Stomach (tissue), 9 donors: ENCODE data around the gene SORCS1. TPM values are rescaled to one million over a fixed set of nuclear protein-coding genes. Genes with fewer than 3 reads are reported as not detected.

Experiments
- DNase-seq, 2 donors: peaks; one replicate each; pipeline versions ENCODE4 v3.0.0 to v3.0.0-alpha.2; 2013 to 2019
- H3K27ac ChIP-seq, 5 donors: fragments of 200-600 bp in 4 of 5; sonication (generic) in 4 of 5; one replicate each; pipeline ENCODE4 v1.5.1; 2013 to 2019; ENCODE audit warnings: mild to moderate bottlenecking in 1 of 5, moderate library complexity in 1 of 5
- H3K27me3 ChIP-seq, 3 donors: fragments of 200-600 bp; sonication (generic); one replicate each; pipeline ENCODE4 v1.5.1; 2017 to 2019; ENCODE audit warnings: mixed run types in 1 of 3
- H3K36me3 ChIP-seq, 4 donors: fragments of 200-600 bp; sonication (generic); 1 replicate in 3 of 4; 2 replicates in 1 of 4; pipeline ENCODE4 v1.5.1; 2016 to 2019
- H3K4me1 ChIP-seq, 4 donors: fragments of 200-600 bp; sonication (generic); one replicate each; pipeline ENCODE4 v1.5.1; 2016 to 2019
- H3K4me3 ChIP-seq, 4 donors: fragments of 200-600 bp; sonication (generic) in 3 of 4; one replicate each; pipeline ENCODE4 v1.5.1; 2016 to 2019; ENCODE audit warnings: mild to moderate bottlenecking in 1 of 4
- H3K9me3 ChIP-seq, 4 donors: fragments of 200-600 bp; sonication (generic); one replicate each; pipeline ENCODE4 v1.5.1; 2016 to 2019
- EP300 ChIP-seq: sonication (generic); formaldehyde crosslinking; IDR thresholded peaks from one replicate; pipeline ENCODE4 v1.6.1; 2017; ENCODE audit warnings: antibody characterized with exemption
- POLR2A ChIP-seq, 4 donors: fragments of 450-650 bp; IDR thresholded peaks; one replicate each; pipeline ENCODE4 v1.6.1; 2016; ENCODE audit warnings: antibody characterized with exemption in 4 of 4, control low read depth in 2 of 4, mild to moderate bottlenecking in 1 of 4, moderate library complexity in 1 of 4
- POLR2AphosphoS5 ChIP-seq, 3 donors: sonication (generic); formaldehyde crosslinking; IDR thresholded peaks; one replicate each; pipeline ENCODE4 v1.6.1; 2016; ENCODE audit warnings: antibody characterized with exemption in 3 of 3
- WGBS, 5 donors: extraction: QIAGEN DNeasy Blood & Tissue Kit in 3 of 5; methylation state at CpG; one replicate each; pipeline versions ENCODE4 v1.1.5 to v1.1.7; 2013 to 2018; 5-methylcytosine and 5-hydroxymethylcytosine counted together
- intact Hi-C: fragments of 100-400 bp; cut with DNase I; formaldehyde crosslinking; loops from one replicate; pipeline ENCODE4 v1.15.1; 2023; ENCODE audit warnings: low total_unique reads
- polyA plus RNA-seq, 3 donors: library from polyadenylated mRNA; stranded (reverse); fragments of 200-250 nt; gene quantifications; one replicate each; pipeline ENCODE4 v1.2.3, GENCODE V29; 2013
- total RNA-seq, 5 donors: library from RNA; depleted of rRNA; stranded (reverse); fragments of >200 nt; gene quantifications; one replicate each; pipeline versions ENCODE4 v1.1.0 to v1.2.3, GENCODE V29; 2014 to 2016
- TF ChIP-seq, protein P1 (sequence below), 7 experiments: fragments of 450-650 bp in 4 of 7; fragments of 200-600 bp in 3 of 7; sonication (generic) in 3 of 7; IDR thresholded peaks; one replicate each; pipeline ENCODE4 v1.5.1; 2016 to 2019; ENCODE audit warnings: antibody characterized with exemption in 7 of 7, control low read depth in 2 of 7, mild to moderate bottlenecking in 1 of 7
- donor health status: healthy with polysubstance abuse.
- donor health status: Bipolar disorder and iron deficiency.
- donor health status: healthy.

Gene SORCS1
- total and polyA plus RNA-seq, 8 donors: 0.25 to 10.1 (median 0.69) TPM

DNA sequence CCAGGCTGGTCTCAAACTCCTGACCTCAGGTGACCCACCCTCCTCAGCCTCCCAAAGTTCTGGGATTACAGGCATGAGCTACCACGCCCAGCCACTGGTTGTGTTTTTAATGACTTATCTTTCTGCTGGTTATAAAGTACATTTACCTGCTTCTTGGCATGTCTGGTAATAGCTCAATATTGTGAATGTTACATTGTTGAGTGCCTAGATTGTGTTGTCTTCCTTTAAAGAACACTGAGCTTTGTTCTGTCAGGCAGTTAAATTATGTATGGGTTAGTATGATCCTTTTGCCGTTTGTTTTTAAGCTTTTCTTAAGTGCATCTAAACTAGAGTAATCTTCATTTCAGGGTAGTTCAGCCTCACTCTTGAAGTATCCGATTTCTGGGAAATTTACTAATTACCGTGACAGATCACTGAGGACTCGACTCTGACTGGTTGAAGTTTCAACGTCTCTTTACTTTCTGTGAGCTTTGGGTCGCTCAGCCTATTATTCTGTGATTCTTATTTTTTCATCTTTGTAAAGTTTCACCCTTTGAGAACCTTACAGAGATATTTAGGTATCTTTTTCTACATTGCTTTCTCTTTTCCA lies 617.4 kb downstream of the SORCS1 start:
- 87 to 92% (median 91%) methylated on average over 7 of the region's 7 CpGs for WGBS, 5 donors
- Histone ChIP-seq H3K4me1 (no peaks in the 10 kb centered on the region), H3K9me3 (no peaks in the 10 kb centered on the region), H3K27me3 (no peaks in the 10 kb centered on the region), H3K4me3 (no peak overlapping the region), H3K27ac (no peak overlapping the region), H3K36me3 (no peaks in the 10 kb centered on the region)
- no peak for DNase-seq
- intact Hi-C loops: no loop called here
- TF ChIP-seq POLR2AphosphoS5 (IDR thresholded peaks at IDR 0.05) (no peak), POLR2A (IDR thresholded peaks at IDR 0.05) (no peak), EP300 (no peak)
- TF ChIP-seq, protein P1, sequence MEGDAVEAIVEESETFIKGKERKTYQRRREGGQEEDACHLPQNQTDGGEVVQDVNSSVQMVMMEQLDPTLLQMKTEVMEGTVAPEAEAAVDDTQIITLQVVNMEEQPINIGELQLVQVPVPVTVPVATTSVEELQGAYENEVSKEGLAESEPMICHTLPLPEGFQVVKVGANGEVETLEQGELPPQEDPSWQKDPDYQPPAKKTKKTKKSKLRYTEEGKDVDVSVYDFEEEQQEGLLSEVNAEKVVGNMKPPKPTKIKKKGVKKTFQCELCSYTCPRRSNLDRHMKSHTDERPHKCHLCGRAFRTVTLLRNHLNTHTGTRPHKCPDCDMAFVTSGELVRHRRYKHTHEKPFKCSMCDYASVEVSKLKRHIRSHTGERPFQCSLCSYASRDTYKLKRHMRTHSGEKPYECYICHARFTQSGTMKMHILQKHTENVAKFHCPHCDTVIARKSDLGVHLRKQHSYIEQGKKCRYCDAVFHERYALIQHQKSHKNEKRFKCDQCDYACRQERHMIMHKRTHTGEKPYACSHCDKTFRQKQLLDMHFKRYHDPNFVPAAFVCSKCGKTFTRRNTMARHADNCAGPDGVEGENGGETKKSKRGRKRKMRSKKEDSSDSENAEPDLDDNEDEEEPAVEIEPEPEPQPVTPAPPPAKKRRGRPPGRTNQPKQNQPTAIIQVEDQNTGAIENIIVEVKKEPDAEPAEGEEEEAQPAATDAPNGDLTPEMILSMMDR (IDR thresholded peaks at IDR 0.05): no peak

DNA sequence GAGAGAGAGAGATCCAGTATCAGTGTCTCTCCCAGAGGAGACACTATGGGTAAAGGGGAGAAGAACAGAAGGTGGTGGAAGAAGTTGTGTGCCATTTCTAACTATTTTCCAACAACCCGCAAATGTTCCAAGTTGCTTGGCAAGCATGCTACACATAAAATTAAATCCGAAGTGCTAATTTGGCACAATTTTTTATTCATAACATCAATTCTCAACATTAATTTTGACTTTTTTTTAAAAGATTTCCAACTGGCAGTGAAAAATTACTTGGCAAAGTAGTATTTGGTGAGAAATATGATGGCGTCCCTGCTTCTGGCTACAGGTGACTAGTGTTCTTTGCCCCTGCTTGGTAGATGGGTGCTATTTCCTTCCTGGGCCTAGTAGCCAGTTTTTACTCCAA lies 622.0 kb downstream of the SORCS1 start:
- no peak for DNase-seq
- Histone ChIP-seq H3K36me3 (no peaks in the 10 kb centered on the region), H3K9me3 (no peaks in the 10 kb centered on the region), H3K4me3 (no peak overlapping the region), H3K27me3 (no peaks in the 10 kb centered on the region), H3K27ac (no peak overlapping the region), H3K4me1 (no peaks in the 10 kb centered on the region)
- intact Hi-C loops: no loop called here
- TF ChIP-seq POLR2A (IDR thresholded peaks at IDR 0.05) (no peak), POLR2AphosphoS5 (IDR thresholded peaks at IDR 0.05) (no peak), EP300 (no peak)
- WGBS, 5 donors: 90 to 98% (median 96%) methylated on average over 3 of the region's 3 CpGs

DNA sequence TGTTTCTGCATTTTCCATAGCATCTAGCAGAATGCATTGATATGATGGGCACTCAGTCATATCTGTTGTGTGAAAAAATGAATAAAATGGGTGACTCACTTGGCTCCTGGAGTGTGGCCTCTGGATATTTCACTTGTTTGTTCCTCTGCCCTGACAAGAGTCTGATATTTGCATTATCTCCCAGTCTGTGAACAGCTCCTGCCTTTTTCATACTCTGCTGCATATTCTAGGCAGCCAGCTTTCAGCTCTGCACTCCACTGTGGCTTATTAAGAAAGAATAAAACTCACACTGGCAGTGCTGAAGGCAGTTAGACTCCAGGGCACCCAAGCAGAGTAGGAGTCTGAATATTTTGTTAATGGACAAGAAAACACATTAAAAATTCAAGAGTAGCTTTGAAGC lies 623.9 kb downstream of the SORCS1 start:
- Histone ChIP-seq H3K36me3 (no peaks in the 10 kb centered on the region), H3K27ac (no peak overlapping the region), H3K4me3 (no peak overlapping the region), H3K4me1 (no peaks in the 10 kb centered on the region), H3K9me3 (peaks cover 0 to 3% (median 0%) of the 10 kb centered on the region in 4 donors), H3K27me3 (no peaks in the 10 kb centered on the region)
- DNase-seq: no peak
- intact Hi-C loops: no loop called here
- no peak for TF ChIP-seq EP300
- TF ChIP-seq POLR2A (IDR thresholded peaks at IDR 0.05): no peak
- TF ChIP-seq POLR2AphosphoS5 (IDR thresholded peaks at IDR 0.05): no peak
- TF ChIP-seq, protein P1 (IDR thresholded peaks at IDR 0.05): no peak

DNA sequence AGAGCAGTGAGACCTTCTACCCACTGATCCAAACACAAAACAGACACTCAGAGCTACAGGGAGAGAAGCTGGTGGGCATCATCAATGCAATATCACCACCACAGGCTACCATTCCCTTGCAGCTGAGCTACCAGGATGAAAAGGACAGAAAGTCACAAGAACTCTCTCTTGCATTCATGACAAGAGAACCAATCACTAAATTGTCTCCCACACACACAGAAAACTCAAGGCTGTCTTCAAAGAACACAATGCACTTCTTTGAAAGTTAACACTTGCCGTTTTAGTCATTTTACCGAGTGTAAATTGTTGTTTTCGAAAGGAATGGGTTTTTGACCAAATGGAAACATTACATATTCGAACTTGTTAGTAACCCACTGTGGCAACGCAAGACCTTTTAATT lies 626.6 kb downstream of the SORCS1 start:
- no peak overlapping the region for H3K4me3 ChIP-seq
- WGBS, 5 donors: 73 to 80% (median 78%) methylated on average over 5 of the region's 5 CpGs
- no peak overlapping the region for H3K27ac ChIP-seq
- TF ChIP-seq POLR2A (IDR thresholded peaks at IDR 0.05) (no peak), EP300 (no peak), POLR2AphosphoS5 (IDR thresholded peaks at IDR 0.05) (no peak)
- TF ChIP-seq, protein P1 (IDR thresholded peaks at IDR 0.05): no peak
- intact Hi-C loops: no loop called here
- no peaks in the 10 kb centered on the region for H3K36me3 ChIP-seq
- DNase-seq: no peak
- H3K4me1 ChIP-seq: no peaks in the 10 kb centered on the region
- H3K27me3 ChIP-seq: no peaks in the 10 kb centered on the region
- peaks cover 0 to 9% (median 0%) of the 10 kb centered on the region in 4 donors for H3K9me3 ChIP-seq

DNA sequence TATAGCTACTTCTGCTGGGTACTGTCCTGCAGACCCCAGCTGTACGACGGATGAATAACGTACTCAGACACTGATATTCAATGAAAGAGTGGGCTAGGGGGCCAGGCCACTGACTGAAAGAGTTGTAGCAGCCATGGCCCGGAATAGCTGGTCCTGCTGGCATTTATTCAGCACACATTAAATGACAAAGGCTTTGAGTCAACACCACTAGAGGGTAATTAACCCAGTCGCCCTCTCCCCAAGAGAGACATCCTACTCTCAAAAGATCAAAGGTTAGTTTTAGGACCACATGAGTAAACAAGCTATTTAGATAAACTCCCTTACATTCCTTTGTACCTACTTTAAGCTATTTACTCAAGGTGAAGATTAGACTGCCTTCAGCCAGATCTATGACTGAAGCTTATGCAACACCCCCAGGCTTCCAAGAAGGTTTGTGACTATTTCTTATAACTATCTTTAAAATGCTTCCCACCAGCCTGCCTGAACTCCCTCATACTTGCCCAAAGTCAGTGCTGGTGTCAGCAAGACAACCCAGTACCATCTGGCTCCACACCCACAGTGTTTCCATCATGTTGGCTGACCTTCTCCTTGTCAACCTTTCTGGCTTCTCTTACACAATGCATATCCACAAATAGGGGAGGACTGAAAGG lies 629.1 kb downstream of the SORCS1 start:
- Histone ChIP-seq H3K36me3 (no peaks in the 10 kb centered on the region), H3K4me3 (no peak overlapping the region), H3K27ac (no peak overlapping the region), H3K27me3 (no peaks in the 10 kb centered on the region), H3K4me1 (no peaks in the 10 kb centered on the region), H3K9me3 (peaks cover 0 to 9% (median 0%) of the 10 kb centered on the region in 4 donors)
- no peak for DNase-seq
- 64 to 71% (median 68%) methylated on average over 5 of the region's 5 CpGs for WGBS, 5 donors
- TF ChIP-seq POLR2AphosphoS5 (IDR thresholded peaks at IDR 0.05) (no peak), EP300 (no peak), POLR2A (IDR thresholded peaks at IDR 0.05) (no peak)
- TF ChIP-seq, protein P1 (IDR thresholded peaks at IDR 0.05): no peak
- intact Hi-C loops: no loop called here
